HTR-8/SVneo (cell line): ENCODE data around the gene ZFP90.

Experiments used
- DNase-seq: peaks from one replicate; pipeline ENCODE4 v3.0.0; 2011; ENCODE audit warnings: low spot score, mixed read lengths; ENCODE audit not compliant: insufficient read length
- FAIRE-seq: peaks from 2 replicates; lab custom pipeline; 2011; peaks lifted over from hg19 to GRCh38; lab: Jason Lieb, UNC

Gene ZFP90

DNA sequence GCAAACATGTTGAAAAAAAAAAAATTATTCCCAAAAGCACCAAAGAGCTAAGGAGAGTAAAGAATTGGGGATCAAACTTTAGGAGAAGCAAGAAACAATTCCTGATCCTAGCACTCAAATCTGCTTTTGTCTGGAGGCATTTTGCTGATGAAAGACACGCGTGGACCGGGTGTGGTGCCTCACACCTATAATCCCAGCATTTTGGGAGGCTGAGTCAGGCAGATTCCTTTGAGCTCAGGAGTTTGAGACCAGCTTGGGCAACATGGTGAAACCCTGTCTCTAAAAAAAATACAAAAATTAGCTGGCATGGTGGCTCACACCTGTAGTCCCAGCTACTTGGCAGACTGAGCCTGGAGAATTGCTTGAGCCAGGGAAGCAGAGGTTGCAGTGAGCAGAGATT is 35.4 kb downstream of the ZFP90 start:
- no peak for FAIRE-seq
- no peak for DNase-seq

DNA sequence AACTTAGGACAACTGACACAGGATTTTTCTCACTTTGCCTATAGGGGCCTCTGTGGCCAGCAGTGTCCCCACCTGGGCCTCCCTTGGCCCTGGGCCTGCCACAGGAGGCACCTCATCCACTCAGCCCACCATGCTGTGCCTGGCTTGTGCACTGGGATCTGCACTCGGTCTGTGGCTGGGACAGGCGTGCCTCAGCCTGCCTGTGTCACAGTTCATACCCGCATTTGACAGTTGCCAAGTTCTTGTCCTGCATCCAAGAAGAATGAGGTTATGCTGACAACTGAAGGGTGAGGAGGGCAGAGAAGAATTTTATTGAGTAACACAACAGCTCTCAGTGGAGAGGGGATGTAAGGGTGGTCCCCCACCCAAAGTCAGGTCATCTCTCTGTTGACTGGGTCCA is 36.0 kb downstream of the ZFP90 start:
- DNase-seq, result no peak
- FAIRE-seq, result no peak

DNA sequence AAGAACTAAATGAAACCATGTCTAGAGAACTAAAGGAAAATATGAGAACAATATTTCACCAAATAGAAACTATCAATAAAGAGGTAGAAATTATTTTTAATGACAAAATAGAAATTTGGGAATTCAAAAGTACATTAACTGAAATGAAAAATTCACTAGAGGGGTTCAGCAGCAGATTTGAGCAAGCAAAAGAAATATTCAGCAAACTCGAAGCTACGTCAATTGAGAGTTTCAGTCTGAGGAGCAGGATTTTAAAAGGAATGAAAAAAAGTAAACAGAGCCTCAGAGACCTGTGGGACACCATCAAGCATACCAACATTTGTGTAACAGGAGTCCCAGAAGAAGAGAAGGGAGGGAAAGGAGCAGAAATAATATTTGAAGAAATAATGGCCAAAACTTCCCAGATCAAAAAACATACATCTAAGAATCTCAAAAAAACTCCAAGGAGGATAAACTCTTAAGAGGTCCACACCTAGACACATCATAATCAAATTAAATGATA is 38.3 kb downstream of the ZFP90 start:
- no peak for FAIRE-seq
- DNase-seq, result no peak

DNA sequence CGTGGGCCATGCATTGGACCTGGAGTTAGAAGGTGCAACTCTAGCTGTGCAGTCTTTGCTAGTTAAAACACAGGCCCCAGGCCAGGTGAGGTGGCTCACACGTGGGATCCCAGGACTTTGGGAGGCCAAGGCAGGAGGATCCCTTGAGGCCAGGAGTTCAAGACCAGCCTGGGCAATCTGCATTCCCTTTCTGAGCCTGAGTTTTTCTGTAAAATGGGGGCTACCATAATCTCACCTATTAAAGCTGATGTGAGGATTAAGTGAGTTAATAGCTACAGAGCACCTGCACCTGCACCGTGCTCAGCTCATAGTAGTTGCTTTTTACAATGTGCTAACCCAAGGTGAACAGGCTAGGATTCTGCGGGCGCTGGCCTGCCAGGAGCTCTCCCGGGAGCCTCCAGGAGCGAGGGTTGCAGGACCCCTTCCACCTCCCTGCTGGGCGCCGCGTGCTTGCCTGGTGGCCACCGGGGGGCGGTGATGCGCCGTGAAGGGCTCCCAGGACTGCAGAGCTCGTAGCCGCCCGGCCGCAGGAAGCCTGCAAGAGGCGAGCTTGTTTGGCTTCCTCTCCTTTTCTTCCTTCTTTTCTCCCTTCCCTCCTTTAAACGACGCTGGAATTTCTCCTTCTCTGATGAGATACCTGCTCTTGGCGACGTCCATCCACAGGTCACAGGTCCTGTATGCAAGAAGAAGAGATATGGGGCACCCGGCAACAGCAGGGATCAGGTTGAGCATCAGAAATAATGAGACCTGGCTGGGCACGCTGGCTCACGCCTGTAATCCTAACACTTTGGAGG is 51.3 kb downstream of the ZFP90 start:
- DNase-seq (peak; percentile 89), FAIRE-seq (no peak)

DNA sequence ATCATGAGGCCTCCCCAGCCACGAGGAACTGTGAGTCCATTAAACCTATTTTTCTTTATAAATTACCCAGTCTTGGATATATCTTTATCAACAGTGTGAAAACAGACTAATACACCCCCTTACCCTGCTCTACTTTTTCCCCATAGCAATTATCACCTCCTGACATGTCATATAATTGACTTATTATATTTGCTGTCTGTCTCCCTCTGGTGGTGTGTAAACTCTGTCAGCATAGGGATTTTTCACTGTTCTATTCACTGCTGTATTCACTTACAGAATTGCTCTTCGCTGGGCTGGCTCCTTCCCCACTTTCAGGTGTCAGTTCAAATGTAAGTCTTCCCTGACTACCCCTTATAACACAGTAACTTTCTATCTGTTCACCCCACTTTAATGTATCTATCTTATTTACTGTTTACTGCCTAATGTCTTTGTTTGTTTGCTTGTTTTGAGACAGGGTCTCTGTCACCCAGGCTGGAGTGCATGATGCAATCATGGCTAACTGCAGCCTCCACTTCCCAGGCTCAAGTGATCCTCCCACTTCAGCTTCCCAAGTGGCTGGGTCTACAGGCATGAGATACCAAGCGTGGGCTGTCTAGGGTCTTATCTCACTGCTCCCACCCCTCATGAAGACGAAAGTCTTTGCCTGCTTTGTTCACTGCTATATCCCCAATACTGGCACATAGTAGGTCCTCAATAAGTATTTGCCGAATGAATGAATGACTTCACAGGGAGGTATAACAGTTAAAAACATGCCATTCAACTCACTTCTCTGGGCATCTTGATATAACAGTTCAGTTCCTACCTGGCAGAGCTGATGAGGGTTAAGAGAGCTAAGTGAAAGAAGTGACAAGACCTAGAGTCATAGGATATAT is 53.6 kb downstream of the ZFP90 start:
- FAIRE-seq, result no peak
- no peak for DNase-seq

DNA sequence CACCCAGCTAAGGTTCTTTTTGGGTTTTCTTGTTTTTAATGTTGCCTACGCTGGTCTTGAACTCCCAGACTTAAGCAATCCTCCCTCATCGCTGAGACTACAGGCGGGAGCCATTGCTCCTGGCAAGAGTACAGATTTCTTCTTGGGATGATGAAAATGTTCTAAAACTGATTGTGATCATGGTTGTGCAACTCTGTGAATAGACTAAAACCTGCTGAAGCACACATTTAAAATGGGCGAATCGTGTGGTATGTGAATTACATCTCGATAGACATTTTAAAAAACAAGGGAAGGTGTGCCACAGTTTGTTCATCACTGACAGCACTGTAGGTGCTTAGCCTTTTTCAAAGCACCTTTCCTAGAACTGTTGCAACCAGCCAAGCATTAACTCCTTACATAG is 57.2 kb downstream of the ZFP90 start:
- no peak for FAIRE-seq
- no peak for DNase-seq

DNA sequence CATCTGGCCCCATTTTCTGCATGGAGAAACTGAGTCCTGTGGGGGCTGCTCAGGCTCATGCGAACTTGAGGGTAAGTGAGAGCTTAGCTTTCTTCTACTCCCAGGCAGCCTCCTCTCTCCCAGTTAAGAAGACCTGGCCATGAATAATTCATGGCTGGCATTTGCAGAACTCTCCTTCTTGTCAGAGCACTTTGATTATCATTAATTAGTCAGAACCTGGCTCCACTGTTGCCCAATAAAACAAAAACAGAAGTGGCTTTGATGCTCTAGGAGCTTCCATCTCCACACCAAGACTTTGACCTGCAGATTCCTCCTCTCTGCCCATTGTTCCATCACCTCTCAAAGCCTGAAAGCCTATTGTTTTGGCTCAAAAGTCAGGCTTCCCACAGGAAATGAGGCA is 60.5 kb downstream of the ZFP90 start:
- no peak for DNase-seq
- FAIRE-seq, result no peak

DNA sequence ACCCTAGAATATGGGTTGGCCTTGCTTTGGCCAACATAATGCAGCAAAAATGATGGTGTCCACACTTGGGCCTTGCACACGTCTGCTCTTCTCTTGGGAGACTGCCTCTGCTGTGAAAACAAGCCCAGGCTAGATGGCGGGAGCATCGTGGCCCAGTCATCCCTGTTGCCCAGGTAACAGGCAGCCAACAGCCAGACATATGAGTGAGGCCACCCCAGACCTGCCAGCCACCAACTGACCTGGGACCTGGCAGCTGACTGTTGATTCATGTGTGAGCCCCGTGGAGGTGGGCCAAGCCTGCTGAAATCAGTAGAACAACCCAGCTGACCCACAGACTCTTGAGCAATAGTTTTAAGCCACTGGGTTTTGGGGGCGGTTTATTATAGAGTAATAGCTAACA is 66.7 kb downstream of the ZFP90 start:
- FAIRE-seq, result peak; percentile 9
- no peak for DNase-seq

DNA sequence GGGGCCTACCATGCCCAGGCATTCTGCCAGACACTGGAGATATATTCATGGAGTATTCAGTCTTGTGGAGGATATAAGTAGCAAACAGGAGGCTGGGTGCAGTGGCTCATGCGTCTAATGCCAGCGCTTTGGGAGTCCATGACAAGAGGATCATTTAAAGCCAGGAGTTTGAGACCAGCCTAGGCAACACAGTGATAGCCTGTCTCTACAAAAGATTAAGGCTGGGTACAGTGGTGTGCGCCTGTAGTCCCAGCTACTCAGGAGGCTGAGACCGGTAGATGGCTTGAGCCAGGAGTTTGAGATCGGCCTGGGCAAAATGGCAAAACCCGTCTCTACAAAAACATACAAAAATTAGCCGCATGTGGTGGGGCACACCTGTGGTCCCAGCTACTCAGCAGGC is 68.4 kb downstream of the ZFP90 start:
- DNase-seq, result no peak
- FAIRE-seq, result no peak

DNA sequence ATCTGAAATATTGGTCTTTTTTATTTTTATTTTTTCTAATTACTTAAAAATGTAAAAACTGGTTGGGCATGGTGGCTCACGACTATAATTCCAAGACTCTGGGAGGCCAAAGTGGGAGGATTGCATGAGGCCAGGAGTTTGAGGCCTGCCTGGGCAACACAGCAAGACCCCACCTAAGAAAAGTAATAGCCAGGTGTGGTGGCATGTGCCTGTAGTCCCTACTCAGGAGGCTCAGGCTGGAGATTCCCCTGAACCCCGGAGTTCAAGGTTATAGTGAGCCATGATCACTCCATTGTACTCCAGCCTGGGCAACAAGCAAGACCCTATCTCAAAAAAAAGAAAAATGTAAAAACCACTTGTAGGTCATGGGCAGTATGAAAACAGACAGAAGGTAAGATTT is 69.2 kb downstream of the ZFP90 start:
- FAIRE-seq, result no peak
- DNase-seq, result no peak

DNA sequence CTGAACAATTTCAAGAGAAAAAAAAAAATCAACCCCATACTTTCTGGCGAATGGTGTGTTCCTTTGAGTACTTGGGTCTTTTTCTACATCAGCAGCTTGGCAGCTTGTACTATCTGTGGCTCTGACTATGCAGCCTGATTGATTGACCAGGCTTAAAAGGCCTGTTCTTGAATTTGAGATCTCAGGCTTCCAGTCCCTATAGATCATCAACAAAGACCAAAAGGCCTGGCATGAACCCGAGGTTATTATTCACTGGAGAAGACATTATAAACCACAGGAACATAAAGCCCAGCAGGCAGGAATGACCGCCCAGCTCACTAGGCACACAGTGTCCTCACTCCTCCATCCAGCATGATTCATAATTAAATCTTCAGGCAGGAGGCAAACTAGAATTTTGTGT is 73.9 kb downstream of the ZFP90 start:
- no peak for DNase-seq
- FAIRE-seq, result no peak

DNA sequence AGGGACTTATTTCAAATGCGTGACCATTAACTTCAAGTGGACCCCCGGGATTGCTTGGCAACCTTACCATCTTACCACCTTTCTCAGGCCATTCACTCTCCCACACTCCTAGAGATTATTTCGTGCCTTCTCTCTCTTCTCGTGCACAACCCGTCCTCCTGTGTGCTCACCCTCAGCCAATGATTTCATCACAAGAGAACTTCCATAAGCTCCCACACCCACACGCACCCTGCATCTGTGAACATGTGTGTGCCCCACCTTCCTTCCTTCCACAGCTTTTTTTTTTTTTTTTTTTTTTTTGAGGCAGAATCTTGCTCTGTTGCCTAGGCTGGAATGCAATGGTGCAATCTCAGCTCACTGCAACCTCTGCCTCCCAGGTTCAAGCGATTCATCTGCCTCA is 78.6 kb downstream of the ZFP90 start:
- FAIRE-seq, result peak; percentile 38
- no peak for DNase-seq
